HG02763 (cell line): ENCODE results near the gene PIGT.
A peak's percentile ranks its signal among the peaks of the same experiment; 100 is the strongest.

ENCODE experiments used
- ATAC-seq: cut with Tn5 transposase; IDR thresholded peaks from one replicate; pipeline ENCODE4 v1.9.1; 2021; ENCODE audit warnings: mild to moderate bottlenecking, moderate library complexity; ENCODE audit not compliant: unreplicated experiment

The PIGT gene

GRCh38 chr20:45426320-45427016 is 10.5 kb downstream of the PIGT start:
- no peak for ATAC-seq

GRCh38 chr20:45427236-45428149 is 11.6 kb downstream of the PIGT start:
- no peak for ATAC-seq

- no peak for ATAC-seq
These were observed 13.7 kb downstream of the PIGT start for GRCh38 chr20:45429618-45430017.

- no peak for ATAC-seq
These were observed 16.4 kb downstream of the PIGT start for GRCh38 chr20:45432294-45432693.

DNA sequence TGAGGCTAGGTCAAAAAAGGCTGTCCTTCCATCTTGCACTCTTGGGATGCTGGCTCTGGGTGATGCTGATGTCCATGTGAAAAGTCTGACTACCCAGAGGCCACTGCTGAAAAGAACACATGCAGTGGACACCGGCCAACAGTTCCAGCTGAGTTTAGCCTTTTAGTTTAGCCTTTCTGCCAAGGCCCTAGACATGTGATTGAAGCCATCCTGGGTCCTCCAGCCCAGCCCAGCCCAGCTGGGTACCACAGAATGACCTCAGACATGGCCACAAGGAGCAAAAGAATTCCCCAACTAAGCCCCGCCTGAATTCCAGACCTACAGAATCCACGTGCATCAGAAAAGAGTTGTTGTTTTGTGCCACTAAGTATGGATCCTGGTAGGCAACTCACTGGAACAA is 17.4 kb downstream of the PIGT start:
- ATAC-seq = no peak

GRCh38 chr20:45433976-45434375 is 18.0 kb downstream of the PIGT start:
- ATAC-seq = no peak

DNA sequence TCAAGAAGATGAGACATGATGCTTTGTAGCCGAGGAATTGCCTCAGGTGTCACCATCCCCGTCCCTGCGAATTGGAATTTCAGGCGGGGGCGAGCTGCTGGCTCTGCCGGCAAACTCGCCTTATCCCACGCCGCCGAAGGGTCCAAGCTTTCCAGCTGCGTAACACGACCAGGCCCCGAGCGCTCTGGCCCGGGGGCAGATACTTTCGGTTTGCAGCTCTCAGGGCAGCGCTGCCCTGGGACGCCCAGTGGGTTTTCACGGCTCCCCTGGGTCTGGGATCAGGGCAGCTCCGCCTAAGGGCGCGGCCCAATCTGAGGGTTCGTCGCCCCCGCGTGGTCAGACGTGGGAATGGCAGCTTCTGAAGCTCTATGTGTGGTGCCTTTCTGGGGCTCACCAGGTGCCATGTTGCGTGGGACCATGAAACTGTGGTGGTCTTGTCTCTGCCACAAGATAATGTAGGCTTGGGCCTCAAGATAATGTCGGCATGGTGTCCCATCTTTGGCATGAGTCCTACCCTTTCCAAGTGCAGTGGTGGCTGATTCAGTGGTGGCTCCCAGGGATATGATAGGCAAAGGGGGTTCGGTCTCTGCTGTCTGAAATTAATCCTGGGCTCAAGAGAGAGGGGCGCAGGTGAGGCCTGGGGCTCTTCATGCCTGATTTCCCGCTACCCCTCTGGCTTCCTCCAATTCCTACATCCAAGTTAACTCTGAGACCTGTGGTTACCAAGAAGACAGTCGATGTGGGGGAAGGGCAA is 21.0 kb downstream of the PIGT start:
- peak; percentile 78 for ATAC-seq

DNA sequence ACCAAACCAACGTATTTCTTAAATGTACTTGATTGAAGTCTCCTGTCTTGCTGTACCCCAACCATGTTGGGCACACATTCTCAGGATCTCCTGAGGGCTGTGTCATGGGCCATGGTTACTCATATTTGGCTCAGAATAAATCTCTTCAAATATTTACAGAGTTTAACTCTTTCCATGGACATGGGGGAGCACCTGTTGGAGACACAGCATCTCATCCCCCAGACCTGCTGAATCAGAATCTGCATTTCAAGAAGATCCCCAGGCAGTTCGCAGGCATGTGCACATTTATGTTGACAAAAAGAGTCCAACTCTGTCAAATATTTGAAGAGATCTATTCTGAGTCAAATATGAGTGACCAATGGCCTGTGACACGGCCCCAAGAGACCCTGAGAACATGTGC is 24.5 kb downstream of the PIGT start:
- ATAC-seq = no peak

DNA sequence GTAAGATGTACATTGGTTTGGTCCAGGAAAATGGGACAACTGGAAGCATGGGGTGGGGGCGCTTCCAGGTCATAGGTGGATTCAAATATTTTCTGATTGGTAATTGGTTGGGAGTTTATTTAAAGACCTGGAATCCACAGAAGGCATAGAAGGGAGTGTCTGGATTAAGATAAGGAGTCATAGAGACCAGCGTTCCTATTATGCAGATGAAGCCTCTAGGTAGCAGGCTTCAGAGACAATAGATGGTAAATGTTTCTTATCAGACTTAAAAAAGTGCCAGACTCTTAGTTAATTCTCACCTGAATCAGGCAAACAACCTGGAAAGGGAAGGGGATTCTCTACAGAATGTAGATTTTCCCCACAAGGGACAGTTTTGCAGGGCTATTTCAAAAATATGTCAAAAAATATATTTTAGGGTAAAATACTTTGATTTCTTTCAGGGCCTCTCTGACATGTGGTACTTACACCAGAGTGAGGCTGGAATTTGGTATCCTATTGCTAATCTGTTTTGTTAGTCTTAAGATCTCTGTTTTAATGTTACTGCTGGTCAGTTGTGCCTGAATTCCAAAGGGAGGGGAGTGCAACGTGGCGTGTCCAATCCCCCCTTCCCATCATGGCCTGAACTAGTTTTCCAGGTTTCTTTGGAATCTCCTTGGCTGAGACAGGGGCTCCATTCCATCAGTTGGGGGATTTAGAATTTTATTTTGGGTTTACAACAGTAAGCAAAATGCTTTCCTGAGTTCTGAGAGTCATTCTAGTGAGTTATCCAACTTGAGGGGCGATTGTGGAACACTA is 25.1 kb downstream of the PIGT start:
- no peak for ATAC-seq

GRCh38 chr20:45441746-45442145 is 25.8 kb downstream of the PIGT start:
- ATAC-seq = no peak

DNA sequence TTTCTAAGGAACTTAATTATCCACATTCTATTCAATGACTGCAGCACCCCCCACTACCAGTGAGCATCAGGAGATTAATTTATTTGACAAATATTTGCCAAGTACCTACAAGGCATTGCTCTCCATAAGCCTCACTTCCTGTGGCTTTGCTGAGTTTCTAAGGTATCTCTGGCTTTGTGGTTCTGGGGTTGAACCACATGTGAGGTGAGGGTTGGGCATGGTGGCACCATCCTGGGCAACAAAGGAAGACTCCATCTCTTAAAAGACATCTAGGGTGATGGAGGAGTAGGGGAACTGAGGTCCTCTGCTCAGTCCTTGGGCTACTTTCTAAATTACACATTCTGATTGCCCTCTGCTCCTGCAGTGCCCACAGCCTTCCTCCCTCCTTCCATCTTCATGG is 28.1 kb downstream of the PIGT start:
- no peak for ATAC-seq

DNA sequence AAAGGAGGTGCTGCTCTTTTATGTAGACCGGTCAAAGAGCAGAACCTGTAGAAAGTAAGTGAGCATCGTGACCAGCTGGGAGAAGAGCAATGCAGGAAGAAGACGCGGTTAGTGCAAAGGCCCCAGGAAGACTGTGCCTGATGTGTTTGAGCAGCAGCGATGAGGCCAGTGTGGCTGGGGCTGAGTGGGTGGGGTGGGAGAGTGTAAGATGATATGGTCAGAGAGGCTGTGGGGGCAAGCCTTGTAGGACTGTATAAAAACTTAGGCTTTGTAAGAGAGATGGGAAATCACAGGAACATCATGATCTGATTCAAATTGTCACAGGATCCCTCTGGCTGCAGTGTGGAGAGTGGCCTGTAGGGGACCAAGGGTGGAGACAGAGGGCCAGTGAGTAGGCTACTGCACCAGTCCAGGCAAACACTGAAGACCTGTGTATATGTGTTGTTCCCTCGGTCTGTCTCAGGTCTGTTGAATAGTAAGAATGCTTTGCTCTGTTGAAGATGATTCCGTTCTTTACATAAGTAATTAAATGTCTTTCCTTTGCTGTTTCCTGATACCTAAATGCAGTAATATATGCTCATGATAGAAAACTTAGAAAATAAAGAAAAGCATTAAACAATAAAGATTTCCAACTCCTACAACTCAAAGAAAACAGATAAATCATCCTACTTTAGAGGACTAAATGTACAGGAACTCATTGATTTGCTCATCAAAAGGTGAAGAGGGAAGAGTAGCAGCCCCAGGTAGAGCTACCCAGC is 30.0 kb downstream of the PIGT start:
- ATAC-seq = peak; percentile 48

DNA sequence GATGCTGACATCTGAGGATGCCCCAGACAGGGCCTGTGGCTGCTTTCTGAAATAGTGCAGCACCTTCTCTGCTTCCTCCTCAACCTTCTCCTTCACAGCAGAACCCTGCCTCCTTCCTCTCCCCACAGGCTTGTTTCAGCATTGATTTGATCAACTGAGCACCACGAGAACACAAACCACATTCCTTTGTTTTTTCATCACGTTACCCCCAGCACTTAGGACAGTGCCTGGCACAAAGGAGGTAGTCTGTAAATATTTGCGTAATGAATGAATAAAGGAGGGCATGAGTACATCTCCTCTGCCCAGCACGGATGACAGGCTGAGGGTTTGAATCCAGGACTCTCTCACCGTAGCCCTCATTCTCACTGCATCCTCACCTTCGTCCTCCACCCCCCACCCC is 32.3 kb downstream of the PIGT start:
- no peak for ATAC-seq

DNA sequence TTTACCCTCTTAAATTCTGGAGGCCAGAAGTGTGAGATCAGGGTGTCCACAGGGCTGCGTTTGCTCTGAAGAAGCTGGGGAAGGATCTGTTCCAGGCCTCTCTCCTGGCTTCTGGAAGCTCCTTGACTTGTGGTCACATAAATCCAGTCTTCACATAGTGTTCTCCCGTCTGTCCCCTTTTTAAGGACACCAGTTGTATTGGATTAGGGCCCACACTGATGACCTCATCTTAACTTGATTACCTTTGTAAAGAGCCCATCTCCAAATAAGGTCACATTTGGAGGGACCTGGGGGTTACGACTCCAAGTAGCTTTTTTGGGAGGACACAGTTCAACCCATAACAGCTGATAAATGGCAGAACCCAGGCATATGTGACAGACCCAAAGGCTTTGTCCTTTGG is 33.6 kb downstream of the PIGT start:
- ATAC-seq = no peak

DNA sequence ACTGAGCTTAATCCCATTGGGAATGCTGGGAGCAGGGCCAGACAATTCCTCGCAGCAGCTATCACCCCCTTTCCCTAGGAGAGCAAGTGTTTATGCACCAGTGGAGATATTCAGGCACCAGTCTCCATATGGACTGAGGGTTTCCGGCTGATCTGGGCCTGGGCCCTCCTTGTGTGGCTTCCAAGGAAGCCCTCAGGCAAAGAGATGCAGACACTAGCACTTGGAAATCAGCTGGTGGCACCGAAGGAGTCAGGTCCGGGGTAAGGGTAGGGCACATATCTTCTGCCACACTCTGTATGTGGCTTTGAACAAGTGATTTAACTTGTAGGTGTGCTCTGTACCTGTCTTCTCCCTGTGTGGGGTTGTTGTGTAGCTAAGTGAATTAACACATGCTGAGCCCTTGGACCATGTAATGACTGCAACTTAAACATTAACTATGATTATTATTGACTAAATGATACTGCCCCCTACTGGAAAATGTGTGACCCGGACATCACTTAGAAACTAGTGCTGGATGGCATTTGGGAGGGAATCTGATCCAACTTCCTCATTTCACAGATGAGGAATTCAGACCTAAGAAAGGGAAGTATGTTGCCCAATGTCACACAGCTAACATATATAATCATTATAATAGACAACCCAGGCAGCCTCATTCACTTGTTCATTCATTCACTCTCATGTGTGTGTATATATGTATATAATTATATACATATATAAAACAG is 34.3 kb downstream of the PIGT start:
- no peak for ATAC-seq

GRCh38 chr20:45452238-45452637 is 36.3 kb downstream of the PIGT start:
- ATAC-seq = no peak

GRCh38 chr20:45452772-45453691 is 37.1 kb downstream of the PIGT start:
- ATAC-seq = no peak

GRCh38 chr20:45456632-45457031 is 40.7 kb downstream of the PIGT start:
- no peak for ATAC-seq
